NCI-H146 treated with DMSO at 0.1 percent for 48 hours (cell line): ENCODE data around the gene PDRG1.

Experiments used
- DNase-seq: peaks from one replicate; lab custom pipeline; 2025; ENCODE audit not compliant: unreplicated experiment; lab: John Stamatoyannopoulos, UW

PDRG1 gene

DNA sequence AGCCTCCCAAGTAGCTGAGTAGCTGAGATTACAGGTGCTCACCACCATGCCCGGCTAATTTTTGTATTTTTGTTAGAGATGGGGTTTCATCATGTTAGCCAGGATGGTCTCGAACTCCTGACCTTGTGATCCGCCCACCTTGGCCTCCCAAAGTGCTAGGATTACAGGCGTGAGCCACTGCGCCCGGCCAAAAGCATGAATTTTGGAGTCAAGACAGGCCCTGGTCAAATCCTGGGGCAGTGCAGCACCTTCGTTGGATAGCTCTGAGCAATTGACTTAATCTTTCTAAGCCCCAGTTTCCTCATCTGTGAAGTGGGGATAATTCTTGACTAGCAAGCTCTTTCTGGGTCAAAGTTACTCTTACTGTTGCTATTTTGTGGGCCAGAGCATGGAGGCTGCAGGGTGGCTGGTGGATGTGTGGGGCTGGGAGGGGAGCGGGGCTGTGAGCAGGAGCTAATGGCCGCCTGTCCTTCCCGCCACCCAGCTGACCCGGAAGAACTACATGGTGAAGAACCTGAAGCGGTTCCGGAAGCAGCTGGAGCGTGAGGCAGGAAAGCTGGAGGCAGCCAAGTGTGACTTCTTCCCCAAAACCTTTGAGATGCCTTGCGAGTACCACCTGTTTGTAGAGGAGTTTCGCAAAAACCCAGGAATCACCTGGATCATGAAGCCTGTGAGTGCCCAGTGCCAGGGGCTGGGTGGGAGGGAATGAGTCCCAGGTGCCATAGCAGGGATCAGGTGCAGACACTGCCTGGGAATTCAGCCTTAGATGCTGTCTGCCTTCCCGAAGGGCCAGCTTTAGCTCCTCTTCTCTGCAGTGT, 42.4 kb downstream of the PDRG1 start:
- no peak for DNase-seq

DNA sequence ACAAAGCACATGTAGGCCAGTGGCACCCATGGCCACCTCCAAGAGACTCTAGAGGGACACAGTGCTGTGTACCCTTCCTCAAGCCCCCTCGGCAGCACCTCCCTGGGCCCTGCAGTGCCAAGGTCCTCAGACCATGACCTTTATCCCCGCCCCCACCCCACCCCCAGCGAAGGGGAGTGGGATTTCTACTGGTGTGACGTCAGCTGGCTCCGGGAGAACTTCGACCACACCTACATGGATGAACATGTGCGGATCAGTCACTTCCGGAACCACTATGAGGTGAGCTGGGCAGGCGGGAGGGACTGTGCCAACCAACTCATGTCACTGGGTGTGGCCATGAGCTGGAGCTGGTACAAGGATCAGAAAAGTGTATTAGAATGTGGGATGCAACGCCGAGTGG, 43.4 kb downstream of the PDRG1 start:
- no peak for DNase-seq

DNA sequence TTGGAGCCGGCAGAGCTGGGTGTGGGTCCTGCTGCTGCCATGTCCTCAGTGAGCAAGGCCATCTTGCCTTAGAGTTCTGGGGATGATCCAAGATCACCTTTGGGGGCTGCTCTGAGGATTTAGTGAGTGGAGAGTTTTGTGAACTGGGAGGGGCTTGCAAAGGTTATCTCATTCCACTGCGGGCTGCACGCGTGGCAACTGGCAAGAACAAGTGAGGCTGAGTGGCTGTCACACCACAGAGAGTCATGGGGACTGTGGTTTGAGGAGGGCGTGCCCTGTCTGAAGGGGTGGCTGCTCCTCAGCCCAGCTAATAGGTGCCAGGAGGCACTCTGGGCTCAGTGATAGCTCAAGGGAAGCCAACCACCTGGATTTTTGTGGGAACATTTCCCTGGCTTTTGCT, 43.8 kb downstream of the PDRG1 start:
- DNase-seq, result no peak

DNA sequence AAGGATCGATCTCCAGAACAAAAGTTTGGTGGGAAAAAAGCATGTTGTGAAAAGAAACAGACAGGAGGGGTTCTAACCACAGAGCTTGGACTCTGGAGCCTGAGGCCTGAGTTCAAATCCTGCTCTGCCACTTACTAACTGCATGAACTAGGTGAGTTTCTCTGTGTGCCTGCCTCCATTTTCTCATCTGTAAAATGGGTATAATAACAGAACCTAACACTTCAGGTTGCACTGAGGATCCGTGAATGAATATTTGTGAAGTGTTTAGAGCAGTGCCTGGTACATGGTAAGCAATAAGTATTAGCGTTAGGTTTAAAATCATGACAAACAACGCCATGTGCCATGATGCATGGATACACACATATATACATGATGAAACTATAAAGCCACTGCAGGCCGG, 44.8 kb downstream of the PDRG1 start:
- DNase-seq, result no peak

DNA sequence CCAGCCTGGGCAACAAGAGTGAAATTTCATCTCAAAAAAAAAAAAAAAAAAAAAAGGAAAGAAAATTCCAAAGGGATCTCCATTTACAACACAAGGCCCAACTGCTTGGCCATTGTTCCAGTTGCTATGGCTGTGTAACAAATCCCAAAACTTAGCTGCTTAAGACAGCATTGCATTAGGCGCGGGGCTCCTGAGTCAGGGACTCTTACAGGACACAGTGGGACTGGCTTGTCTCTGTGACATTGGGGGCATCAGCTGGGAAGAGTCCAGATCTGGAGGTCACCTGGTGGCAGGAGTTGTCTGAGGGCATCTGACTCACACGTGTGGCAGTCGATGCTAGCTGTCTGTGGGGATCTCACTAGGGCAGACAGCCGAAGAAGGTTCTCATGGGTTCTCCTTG, 45.8 kb downstream of the PDRG1 start:
- DNase-seq, result no peak

DNA sequence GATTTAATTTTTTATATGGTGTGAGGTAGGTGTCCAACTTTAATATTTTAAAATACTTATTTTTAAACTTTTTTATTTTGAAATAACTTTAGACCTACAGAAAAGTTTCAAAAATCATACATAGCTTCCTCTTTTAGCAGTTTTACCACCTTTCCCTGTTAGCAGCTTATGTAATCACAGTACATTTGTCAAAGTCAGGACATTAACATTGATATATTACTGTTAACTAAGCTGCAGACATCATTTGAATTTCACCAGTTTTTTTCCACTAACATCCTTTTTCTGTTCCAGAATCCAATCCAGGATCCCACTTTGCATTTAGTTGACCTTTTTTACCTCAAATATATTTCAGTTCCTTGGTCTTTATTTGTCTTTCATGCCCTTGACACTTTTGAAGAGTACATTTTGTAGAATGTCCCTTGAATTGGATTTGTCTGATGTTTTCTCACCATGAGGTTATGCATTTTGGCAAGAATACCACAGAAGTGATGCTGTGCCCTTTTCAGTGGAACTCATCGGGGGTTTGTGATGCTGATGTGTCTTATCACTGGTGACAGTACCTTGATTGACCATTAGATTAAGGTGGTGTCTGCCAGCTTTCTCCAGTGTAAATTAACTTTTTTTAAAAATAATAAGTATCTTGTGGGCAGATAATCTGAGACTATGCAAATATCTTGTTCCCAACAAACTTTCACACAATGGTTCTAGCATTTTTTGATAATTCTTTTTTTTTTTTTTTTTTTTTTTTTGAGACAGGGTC, 48.0 kb downstream of the PDRG1 start:
- no peak for DNase-seq

DNA sequence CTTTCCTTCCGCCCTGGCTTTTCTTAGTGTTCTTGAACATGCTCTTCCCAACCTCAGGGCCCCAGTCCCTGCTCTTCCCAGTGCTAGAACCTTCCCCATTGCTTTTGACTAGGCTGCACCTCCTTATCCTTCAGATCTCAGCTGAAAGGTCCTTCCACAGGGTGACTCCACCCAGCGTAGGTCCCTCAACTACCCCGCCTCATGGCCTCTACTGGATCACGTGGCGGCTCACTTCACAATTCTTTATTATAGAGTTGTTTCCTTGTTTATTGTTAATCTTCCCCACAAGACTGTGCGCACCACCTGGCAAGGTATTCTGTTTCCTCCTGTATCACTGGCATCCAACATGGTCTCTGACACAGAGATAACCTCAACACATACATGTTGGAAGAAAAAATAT, 50.2 kb downstream of the PDRG1 start:
- no peak for DNase-seq

DNA sequence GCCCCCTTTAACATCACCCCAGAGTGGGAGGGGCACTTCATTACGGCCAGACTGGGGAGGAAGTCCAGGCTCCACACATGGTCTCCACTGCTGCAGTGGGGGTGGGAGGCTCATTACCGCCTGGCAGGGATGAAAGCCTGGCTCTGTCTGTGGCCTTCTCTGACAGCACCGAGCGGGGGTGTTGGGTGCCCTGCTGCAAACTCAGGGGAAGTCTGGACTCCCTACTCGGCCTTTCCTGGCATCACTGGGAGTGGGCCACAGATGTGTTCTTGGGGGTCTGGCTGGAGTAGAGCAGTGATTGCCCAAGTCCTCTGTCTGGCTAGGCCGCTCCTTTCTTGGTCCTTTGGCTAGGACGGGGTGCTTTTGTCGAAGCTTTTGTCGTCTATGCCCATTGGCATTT, 54.3 kb downstream of the PDRG1 start:
- no peak for DNase-seq

DNA sequence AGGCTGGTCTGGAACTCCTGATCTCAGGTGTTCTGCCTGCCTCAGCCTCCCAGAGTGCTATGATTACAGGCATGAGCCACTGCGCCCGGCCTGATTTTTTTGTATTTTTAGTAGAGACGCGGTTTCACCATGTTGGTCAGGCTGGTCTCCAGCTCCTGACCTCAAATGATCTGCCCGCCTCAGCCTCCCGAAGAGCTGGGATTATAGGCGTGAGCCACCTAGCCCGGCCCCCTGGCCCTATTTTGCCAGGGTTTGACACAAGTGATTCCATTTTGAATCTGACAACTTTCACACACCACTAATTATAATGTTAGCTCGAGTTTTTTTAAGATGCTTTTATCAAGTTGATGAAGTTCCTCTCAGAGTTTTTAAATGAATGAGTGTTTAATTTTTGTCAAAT, 55.8 kb downstream of the PDRG1 start:
- DNase-seq, result no peak

DNA sequence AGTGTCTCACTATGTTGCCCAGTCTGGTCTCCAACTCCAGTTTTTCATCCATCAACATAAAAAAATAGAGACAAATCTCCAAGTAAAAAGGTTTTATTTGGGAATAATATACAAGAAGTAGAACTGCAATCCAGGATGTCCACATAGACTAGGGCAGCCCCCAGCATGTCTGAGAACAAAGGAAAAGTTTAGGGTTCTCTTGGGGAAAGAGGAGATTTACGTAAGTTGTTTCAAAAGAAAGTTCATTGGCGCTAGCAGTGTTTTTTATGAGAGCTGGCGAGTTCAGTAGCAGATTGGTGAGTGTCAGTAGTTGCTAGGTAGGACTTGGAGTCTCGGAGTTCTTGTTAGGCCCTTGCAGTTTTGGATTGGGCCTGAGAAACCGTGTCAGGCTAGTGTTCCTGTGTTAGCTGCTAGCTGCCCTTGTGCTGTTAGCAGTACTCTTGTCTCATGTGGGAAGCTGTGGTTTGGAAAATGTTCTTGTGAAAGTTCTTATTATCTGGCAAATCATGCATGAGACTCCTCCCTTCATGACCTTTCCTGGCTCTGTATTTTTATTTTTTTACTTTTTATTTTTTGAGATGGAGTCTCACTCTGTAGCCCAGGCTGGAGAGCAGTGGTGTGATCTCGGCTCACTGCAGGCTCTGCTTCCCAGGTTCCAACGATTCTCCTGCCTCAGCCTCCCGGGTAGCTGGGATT, 56.7 kb downstream of the PDRG1 start:
- DNase-seq, result no peak
